Stimulated activated CD4-positive, alpha-beta T cell treated with anti-CD3 and anti-CD28 coated beads, Interleukin-1b, Interleukin-23, amount 100 ng/mL, for 4 hours (primary cell): Measurements from ENCODE around the gene GPSM3.
"Not testable (repeated sequence)": the region's sequence is repeated elsewhere in the genome, so short reads cannot be mapped to it uniquely, and the experiment has no call there.

Source experiments
- DNase-seq, 2 donors: peaks; one replicate each; pipeline ENCODE4 v3.0.0-alpha.2; 2020; ENCODE audit warnings: low read depth in 2 of 2

Gene GPSM3

DNA sequence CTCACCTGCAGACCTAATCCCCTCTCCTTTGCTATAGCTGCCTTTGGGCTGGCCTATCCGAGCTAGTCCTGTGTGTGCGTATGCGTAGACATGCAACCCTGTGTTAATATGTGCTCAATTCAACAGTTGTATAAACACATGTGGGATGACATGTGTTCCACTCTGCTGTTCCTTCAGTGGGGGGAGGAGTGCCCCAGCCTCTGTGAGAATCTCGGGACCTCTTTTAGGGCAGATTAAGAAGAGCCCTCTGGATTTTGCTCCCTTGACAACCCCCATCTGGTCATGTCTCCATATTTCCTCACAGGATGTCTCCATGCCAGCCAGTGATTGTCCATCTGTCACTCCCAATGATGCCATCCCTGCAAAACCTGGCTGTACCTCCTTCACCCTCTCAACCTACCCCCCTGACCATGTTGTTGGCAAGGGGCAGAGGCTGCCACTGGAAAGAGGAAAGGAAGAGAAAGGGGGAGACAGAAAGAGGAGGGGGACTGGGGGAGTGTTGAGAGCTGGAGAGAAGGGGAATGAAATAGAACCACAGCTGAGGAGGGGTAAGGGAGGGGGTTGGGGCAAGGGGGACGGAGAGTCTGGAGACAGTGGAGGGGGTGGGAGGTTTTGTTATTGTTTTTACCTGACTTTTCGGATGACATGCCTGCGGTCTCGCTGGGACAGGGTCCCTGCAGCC is 41.1 kb downstream of the GPSM3 start:
- DNase-seq = no peak

DNA sequence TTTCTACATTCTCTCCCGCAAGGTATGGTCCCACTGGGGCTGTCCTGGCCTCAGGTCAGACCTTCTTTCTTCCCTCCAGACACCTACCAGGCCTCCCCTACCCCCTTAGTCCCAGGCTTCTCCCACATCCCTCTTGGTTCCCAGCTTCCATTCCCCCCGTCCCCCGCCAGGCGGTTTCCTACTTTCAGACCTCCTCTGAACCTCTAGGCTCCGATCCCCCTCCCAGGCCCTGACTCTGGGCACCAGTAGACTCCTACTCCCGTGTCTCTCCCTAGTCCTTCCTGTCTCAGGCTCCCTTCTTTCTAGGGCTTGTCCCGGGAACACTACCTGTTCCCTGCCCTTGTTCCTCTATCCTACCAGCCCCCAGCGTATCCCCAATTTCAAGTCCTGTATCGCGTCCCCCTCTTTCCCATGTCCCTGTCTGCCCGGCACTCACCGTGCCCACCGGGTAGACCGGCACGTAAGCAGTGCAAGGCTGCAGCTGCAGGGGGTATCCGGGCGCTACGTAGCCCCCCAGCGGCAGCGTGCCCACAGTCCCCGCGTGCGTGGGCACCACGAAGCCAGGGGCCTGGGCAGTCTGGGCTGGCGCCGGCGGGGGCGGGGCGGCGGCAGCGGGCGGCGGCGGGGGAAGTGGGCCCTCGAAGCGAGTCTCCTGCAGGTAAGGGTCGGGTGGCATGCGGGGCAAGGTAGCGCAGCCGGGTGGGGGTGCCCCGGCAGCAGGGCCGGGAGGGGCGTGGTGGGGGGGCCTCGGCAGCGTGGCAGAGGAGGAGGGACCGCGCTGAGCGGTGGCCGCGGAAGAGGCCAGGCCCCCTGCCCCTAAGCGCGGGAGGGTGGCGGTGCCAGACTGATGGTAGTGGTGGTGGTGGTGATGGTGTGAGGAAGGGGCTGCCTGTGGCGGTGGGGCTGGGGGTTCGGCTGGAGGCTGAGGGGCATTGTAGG is 42.2 kb downstream of the GPSM3 start:
- no peak for DNase-seq

DNA sequence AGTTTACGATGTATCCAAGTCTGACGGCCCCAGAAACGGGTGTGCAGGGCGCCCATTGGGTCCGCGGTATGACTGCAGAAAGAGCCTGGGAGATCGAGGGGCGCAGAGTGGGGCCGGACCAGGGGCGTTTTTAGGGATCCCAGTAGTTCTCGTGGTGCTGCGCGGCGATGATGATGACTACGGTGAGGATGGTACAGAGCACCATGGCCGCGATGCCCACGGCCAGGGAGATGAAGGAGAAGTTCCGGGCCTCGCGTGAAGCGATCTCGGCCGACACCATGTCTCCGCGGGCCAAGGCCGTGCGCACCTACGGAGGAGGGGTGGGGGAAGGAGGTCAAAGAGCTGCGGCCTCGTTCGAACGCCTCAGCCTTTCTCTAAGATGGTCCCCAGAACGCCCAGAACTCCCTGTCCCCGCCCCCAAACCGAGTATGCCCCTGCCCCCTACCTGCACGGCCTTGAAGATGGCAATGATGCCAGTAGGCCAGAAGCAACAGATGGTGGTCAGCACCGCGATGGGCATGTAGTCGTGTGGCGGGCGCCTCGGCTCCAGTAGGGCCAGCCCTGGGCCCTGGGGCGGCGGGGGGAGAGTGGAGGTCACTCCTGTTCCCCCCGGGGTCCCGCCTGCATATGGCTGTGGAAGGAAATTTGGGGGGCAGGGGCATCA is 43.2 kb downstream of the GPSM3 start:
- DNase-seq = no peak

DNA sequence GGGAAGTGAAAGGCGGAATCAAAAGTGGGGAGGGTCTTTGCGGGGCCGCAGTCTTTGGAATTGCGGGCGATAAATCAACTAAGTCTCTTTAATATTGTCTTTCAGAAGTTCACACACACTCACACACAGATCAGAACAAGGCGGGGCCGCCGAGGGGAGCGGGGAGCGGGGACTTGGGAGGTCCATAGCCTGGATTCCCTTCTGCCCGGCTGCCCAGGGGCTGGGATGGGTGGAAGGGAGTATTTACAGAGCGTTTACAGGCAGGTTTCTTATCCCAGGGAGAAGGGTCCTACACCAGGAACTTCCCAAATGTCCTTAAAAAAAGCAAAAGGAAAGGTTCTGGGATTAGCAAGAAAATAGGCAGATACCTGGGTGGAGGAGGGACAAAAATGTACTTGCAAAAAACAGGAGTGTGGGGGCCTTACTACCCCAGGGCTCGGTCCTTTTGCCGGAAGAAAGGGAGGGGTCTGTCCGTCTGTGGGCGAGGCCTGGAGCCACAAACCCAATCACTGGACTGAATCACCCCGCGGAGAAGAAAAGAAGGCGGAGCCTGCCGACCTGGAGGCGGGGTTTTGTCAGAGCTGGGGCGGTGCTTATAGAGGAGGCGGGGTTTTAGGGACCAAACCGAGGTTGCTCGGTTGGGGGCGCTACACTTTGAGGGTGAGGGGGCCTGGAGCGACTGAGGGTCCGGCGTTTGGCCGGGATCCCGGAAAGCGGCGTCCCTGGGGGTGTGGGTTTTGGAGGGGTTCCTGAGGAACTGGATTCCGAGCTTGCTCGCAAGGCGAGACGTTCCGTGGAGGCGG is 44.0 kb downstream of the GPSM3 start:
- DNase-seq = peak; percentile 55 to 56

DNA sequence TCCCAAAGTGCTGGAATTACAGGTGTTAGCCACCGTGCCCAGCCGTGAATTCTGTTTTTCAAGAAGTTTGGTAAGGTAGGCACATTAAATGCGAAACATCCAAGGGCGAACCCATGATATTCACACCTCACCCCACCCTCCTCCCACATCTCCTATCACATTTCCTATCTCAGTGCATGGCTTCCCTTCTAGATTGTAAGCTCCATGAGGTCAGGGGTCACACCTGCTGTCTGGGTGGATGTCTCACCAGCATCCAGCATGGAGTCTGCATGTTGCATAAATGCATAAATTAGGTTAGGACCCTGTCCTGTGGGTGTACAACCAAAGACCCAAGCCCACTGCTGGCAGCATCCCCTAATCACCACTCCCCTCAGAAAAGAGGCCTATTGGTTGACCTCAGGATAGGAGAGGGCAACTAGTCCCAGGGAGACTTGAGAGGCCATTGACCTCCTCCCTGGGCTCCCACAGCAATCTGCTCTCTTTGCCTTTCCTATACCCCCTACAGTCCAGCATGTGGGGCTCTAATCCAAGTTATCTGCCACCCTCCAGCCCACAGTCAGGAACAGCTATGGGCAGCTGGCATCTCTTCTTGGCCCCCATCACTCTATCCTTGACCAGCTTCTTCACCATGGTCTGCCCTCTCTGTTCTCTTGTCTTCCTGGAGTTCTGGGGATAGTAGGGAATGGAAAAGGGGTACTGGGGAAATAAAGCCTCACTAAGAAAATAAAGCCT is 44.9 kb downstream of the GPSM3 start:
- no peak for DNase-seq

DNA sequence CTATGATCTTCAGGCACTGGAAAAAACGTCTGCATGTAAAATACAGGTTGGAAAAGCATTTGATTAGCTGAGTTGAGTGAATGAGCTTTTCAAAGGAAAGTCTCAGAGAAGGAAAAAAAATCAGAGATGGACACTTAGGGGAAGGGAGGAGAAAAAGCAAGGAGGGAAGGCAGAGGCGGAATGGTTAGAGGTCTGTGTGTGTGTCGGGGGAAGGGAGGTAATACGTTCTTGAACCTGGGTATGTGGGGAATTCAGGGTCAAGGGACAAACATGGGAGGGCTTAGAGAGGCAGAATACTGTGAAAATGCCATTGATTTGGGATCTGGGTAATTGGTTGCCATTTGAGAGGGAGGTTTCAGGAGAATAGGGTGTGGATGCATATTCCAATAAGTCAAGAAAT is 45.8 kb downstream of the GPSM3 start:
- no peak for DNase-seq

DNA sequence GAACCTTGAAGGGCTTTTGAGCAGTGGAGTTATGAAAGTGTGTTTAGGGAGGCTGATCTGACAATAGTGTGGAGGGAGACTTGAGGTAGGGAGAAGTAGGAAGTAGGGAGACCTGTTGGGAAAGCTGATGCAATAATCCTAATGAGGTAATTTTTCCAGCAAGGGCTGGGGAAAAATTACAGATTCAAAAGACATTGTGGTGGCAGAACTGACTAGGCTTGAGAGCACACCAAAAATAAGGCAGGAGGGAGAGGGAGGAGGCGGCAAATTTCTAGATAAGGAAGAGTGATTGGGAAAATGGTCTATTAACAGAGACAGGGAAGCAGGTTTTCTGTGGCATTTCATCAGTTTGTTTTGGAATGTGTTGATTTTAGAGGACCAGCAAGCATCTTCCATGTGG is 46.2 kb downstream of the GPSM3 start:
- no peak for DNase-seq

DNA sequence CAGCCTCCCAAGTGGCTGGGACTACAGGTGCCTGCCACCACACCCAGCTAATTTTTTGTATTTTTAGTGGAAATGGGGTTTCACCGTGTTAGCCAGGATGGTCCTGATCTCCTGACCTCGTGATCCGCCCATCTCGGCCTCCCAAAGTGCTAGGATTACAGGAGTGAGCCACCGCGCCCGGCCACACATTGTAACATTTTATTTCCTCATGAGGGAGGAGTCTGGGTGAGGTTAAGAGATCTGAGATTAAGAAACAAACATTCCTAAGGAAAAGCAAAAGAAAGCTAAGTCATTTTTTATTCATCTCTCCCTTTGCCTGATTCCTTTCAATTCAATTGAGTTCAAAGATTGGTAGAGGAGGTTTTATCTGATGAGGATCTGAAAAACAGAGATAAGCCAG is 48.2 kb downstream of the GPSM3 start:
- DNase-seq = not testable (repeated sequence)
